HG02678 (cell line): ENCODE results near the gene EFNA3.
"Not testable (repeated sequence)": the region's sequence is repeated elsewhere in the genome, so short reads cannot be mapped to it uniquely, and the experiment has no call there.

Experiments
- ATAC-seq: cut with Tn5 transposase; IDR thresholded peaks from one replicate; pipeline ENCODE4 v1.9.1; 2021; ENCODE audit warnings: mild to moderate bottlenecking, moderate library complexity; ENCODE audit not compliant: unreplicated experiment

The EFNA3 gene

DNA sequence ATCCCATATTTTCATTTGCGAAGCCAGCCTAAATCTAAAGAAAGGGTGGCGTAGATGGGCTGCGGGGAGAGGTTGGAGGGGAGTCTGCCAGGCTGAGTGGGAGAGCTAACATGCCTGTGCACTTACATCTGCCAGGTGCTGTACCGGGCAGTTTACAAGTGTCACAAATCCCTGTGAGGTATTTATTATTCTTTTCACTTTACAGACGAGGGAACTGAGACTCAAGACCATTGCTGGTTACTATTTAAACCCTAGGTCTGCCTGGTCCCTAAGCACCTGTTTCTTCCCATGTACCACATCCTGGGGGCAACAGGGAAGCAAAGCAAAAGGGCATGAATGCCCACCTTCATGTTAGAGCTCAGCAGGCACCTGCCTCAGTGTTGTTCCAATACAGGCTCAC, 29.7 kb downstream of the EFNA3 start:
- ATAC-seq: no peak

DNA sequence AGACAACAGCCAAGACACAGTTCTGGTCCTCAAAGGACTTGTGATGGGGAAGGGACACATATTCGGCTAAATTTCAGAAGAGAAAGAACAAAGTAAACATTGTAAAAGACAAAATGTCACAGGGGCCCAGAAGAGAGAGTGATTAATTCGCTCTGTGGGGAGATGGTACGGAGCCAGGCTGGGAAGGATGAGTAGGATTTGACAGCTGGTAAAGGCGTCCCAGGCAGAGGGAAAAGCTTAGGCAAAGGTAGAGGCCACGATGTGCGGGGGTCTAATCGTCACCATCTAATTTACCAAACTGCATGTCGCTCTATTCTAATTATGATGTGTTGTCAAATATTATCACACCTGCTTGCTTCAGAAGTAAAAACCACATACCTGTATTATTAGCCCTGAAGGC, 31.7 kb downstream of the EFNA3 start:
- no peak for ATAC-seq

DNA sequence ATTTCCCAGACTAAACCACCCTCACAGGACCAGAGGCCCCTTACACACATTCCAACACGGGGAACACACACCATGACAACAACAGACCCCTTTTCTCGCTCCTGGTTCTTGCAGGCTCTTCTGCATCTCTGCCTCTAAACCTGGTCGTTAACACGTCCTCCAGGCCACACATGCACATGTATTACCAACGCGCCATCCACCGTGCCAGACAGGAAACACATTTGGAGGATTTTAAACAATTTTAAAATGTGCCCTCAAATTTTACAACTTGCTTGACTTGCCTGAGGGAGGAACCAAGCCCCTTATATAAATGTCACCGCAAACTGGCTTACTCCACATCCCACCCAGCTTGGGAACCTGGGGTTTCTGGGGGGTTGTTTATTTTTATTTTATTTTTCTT, 32.2 kb downstream of the EFNA3 start:
- no peak for ATAC-seq

DNA sequence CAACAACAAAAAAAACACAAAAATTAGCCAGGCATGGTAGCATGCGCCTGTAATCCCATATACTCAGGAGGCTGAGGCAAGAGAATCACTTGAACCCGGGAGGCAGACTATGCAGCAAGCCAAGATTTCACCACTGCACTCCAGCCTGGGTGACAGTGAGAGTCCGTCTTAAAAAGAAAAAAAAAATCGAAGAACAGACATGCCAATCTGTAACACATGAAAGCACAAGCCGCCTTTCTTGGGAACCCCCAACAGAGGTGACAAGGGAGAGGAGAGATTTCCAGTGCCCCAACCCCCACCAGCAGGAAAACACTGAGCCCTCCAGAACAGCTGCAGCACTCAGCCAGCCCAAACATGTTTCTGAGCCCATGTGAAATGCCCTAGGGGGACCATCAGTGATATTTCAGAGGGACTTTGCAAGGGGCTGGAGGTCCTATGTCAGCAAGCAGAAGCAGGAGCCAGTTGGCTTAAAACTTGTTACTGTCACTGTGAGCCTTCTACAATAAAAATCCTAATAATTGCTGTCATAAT, 34.9 kb downstream of the EFNA3 start:
- no peak for ATAC-seq

DNA sequence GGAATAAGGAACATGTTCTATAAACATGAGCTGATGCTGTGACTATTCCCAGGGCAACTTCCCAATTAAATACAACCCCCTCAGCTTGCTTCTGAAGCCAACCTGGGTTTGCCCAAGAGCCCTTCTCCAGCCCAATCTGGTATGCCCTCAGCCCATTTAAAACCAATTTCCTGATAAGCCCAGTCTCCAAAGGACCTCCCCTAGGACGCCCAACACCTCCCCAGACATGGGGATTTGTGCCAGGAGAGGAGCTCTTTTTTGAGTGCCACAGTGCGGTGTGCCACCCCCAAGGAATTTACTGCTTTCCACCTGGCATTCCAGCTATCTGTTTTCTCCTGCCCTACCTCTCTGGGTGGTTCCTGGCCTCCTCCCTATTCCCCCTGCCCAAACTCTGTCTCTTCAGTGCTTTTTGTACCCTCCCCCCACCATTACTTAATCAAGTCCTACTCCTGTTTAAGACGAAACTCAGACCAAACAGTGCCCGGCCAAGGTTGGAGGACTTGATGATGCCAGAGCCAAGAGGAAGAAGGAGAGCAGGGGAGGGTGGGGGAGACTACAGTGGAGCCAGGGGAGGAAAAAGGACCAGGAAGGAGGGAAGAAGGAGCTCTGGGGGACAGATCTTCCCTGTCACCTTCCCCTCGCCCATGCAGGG, 37.6 kb downstream of the EFNA3 start:
- no peak for ATAC-seq

DNA sequence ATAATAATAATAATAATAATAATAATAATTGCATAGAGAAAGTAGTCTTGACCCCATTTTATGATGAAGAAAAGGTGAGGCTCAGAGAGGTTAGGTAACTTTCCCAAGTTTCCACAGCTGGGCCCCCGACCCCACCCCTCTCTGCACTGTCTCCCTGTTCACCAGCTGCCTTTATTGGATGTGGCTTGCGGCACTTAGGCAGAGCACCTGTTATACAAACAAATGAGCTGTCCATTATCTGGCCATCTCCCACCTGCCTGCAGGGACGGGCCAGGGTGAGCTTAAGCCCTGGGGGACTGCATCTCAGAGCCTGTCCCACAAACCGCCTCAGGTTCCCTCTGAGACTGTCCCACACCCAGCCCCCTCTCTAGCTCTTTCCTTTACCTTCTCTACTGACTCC, 39.0 kb downstream of the EFNA3 start:
- ATAC-seq: no peak

DNA sequence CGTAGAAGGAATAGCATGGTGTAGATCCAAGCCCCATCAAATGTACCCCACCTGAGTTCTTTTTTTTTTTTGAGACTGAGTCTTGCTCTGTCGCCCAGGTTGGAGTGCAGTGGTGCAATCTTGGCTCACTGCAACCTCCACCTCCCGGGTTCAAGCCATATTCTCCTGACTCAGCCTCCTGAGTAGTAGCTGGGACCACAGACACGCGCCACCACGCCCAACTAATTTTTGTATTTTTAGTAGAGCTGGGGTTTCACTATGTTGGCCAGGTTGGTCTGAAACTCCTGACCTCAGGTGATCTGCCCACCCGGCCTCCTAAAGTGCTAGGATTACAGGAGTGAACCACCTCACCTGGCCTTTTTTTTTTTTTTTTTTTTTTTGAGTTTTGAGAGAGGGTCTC, 39.5 kb downstream of the EFNA3 start:
- ATAC-seq: not testable (repeated sequence)

DNA sequence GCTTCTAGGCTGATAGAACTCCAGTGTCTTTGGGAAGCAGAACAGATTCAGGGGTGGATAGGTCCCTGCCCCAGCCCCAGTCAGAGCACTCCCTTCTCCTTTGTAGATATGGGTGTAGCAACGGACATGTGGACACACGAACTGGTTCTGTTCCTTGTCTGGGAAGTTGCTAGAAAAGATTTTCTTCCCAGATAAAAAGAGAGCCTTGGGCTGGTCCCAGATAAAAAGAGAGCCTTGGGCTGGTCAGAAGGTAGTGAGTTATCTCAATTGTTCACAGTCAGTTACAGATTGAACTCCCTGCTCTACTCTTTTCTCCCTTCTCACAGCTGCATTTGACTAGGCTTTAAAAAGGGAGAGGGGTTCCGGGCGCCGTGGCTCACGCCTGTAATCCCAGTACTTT, 41.6 kb downstream of the EFNA3 start:
- ATAC-seq: no peak

DNA sequence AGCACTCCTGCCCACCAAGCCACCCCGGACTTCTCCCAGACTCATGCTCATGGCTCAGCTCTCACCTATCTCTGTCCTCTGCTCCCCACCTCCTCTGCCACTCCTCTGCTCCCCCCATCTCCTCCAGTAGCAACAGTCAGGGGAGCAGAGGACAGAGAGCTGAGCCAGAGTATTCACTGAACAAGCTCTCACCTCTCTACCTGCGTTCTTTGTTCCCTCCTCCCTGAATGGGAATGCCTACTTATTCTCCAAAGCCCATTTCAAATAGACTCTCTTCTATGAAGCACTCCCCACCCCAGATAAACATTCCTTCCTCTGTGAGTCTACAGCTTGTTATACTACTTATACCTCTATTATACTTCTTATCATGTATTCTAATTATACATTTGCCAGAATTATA, 42.6 kb downstream of the EFNA3 start:
- no peak for ATAC-seq

DNA sequence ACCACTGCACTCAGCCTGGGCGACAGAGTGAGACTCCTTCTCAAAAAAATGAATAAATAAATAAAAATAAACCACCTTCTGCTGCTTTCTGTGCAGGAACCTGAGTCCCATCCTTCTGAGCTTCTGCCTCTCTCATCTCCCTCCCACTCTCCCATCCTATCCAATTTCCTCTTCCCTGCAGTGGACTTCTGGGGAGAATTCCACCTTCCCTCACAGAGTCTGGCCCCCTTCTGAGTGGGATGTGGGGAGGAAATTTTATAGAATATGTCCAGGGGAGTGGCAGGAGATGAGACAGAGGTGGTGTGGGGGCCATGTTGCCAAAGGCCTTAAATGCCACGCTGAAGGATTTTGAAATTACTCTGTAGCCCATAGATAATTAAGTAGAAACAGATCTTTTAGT, 43.7 kb downstream of the EFNA3 start:
- no peak for ATAC-seq

DNA sequence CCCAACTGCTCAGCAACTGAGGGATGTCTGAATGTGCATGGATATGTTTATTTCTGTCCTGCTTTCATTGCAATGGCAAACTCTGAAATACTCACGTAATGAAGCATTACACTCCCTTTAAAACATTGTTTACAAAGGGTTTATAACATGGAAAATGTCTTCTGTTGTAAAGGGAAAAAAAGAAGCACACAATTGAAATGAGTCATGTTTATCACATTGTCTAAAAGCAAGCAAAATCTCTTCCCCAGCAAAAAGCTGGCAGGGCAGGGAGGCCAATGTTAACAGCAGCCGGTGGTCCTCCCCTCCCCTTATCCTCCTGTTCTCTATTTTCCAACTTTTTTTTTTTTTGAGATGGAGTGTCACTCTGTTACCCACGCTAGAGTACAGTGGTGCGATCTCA, 45.2 kb downstream of the EFNA3 start:
- ATAC-seq: no peak

DNA sequence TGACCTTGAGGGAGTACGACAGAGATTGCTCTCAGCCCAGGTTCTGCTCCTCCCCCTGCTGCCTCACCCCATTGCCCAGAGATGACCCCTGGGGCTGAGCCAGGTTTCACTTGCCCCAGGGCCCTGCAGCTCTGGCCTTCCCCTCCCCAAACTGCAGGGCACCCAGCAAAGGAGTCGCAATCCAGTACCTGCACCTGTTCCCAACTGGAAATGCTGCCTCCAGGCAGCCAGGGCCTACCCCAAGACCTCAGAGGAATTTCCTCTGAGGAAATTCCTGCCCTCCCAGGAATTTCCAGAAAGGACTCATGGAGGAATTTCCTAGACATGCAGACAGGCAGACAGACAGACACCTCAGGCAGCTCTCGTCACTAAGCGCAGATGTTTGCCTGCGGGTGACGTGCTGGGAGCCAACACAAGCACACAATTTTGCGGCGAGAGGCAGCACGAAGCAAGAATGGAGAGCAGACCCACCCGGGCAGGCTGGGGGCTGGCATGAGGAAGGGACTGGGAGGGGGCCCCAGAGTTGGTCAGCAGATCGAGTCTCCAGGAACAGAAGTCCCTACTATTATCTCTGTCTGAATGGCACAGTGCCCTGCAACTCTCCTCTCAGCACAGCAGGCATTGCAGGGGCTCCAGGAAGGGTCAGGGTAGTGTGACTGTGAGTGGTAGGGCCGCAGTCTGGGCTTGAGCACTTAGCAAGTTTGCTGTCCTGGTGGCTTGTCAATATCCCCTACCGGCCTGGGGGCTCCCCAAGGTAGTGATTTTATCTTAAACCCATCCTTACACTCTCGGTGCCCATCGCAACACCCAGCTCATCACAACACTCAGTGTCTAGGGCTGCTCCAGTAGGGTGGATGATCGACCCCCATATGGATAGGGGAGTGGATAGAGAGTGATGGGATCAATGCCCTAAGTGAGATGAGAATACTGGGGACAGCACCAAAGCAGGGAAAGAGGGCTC, 46.1 kb downstream of the EFNA3 start:
- ATAC-seq: no peak

DNA sequence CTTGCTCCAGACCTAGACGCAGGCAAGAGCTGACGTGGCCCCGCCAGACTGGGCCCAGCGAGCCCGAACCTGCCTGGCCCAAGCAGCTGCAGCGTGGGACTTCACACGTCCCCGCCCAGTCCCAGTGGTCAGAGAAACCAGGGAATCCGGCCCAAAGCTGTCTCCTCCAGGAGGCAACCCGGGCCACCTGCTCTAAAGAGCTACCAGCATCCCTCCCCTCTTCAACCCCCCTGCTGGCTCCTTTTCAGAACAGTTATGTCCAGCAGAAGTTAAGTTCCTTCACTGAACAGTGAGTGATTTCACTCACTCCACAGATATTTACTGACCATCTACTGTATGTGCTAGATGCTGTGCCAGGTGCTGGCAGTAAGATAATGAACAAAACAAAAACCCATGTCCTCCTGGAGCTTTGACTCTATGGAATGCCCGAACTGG, 46.9 kb downstream of the EFNA3 start:
- ATAC-seq: no peak

DNA sequence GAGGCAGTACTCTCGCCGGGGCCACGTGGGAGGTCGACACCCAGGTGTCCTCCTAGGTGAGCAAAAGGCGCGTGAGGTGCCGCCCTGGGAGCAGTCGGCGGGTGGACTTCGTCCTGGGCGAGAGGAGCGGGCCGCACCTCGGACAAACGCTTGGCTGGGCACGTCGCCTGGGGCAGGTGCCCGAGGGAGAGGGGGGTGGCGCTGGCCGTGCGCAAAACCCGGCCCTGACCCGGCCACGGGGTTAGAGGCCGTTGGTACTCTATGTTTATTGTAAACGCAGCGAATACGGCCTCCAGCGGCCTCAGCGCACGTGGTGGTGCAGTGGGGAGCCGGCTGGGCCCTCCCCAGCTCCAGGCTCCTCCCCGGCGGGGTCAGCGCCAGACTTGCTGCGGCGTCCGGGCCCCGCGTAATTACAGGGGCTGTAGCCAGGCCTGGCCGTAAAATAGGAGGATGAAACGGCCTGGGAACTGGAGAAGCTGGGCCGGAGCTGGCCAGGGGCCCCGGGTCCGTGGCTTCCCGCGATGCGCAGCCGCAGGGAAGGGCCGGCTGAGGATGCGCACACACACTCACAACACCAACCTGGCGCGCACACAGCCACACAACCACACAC, 47.4 kb downstream of the EFNA3 start:
- ATAC-seq: no peak

DNA sequence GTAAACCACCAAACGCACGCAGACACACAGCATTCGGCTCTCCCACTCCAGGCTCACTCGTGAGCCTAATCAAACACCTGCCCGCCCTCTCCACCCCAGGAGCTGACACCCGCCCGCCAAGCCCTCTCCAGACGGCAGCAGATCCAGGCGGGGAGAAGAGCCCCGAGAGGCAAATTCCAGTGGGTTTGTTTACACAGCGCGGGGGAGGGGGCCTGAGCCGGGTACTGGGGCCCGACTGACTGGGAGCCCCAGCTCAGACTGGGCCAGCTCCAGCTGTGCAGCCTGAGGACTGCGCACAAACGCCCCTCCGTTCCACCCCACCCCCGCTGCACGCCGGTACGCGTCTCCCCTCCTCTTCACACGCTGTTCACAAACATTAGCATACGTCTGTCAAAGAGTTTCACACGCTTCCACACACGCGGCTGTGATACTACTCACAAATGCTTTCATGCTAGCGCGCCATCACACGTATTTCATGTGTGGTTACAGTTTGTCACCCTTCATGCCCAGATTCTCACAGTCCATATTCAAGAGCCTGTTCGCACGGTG, 48.0 kb downstream of the EFNA3 start:
- ATAC-seq: no peak

DNA sequence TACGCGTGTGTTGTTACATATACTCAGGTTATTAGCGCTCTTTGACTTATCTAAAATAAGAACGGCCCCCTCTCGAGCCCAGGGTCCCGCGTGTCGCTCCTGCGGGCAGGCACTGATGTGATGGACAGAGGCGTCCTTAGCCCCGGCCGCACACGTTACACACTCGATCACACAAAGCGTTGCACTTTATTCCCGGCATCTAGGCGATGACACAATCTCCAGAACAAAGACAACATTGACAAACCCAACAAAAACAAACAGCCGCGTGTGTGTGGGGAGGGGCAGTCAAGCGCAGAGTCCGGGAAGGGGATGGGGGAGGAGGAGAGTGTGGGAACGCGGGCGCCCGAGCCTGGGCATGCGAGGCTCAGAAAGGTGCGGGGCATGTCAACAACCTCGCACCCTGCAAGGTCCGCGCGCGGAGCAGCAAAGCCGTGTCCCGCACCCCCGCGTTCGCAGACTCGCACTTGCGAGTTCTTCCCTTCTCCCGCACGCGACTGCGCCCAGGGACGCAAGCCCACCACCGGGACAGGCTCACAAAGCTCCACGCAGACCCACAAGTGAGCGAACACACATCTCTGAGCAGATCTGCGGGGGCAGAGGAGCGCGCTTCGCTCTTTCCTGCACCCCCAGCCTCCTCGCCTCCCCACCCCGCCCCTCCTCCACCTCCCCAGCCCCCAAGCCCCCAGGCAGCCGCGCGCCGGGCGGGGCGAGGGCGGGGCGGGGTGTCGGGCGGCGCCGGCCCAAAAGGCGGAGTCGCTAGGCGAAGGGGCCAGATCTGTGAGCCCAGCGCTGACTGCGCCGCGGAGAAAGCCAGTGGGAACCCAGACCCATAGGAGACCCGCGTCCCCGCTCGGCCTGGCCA, 48.7 kb downstream of the EFNA3 start, which contains the start of gene EFNA1:
EFNA1 (plus strand) TSS at position 772 of the 862 bp plus-strand sequence. CDS start 102 bp downstream, outside the sequence.
- no peak for ATAC-seq

DNA sequence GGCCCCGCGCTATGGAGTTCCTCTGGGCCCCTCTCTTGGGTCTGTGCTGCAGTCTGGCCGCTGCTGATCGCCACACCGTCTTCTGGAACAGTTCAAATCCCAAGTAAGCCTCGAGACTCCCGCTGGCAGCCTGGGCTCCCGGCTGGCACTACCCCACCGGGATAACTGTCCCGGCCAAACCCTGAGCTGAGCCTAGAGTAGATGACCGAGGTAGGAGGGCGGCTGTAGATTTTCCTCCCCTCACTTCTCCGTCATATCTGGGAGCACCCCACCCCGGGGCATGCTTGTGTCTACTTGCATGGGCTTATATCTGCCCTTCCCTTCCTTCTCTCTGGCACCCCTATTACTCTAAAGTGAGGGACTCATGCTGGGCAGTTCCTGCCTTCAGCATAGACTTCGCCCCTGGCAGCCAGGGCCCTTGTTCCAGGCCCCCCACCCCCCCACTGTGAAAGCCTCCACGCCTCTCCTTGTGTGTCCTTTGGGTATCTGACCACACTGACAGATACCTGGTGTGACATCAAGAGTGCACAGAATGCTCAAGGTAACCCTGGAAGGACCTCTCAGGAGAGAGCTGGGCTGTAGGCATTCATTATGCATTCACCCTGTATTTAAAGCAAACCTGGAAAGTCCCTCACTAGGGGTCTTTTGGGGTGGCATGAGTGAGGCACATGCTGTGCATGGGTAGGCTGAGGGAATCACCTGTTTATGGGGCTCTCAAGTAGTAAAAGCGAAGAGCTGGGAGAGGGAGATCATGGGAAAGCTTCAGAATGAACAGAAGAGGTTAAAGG, 49.5 kb downstream of the EFNA3 start:
- ATAC-seq: no peak

DNA sequence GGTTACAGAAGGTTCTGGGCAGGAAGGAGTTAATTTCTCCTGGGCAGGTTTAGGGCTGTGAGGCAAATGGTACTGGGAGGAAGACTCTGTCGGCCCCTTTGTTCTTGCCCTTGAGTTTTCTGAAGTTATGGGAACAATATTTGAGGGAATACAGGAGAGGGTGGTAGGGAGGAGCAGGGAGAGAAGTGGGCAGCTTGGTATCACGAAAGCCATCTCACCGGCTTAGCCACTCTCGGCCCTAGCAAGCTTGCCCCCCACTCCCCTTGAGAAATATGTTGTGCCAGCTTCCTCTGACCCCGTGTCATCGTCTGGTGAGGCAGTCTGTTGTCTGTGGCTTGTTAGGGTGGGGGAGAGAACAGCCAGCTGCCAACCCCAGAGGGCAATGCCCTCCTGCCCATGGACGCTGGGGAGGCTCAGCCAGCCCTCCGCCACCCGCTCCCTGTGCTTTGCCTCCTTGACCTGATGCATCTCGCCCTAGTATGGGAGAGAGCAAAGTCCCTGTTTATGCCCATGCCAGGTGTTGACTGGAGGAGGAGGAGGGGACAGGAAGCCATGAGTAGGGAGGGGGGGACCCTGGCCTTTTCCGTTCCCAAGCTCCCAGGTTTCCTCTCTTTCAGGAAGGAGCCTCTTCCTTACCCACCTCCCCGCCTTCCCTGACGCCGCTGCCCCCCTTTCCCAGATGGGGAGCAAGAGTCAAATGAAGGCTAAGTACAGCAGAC, 50.3 kb downstream of the EFNA3 start:
- ATAC-seq: no peak
